Cardiac muscle cell (in vitro differentiated cells and primary cell): ENCODE results near the gene LILRA2. TPM values are rescaled to one million over a fixed set of nuclear protein-coding genes. Genes with fewer than 3 reads are reported as not detected.
"Not testable (repeated sequence)": the region's sequence is repeated elsewhere in the genome, so short reads cannot be mapped to it uniquely, and the experiment has no call there.

ENCODE experiments used
- DNase-seq, 2 donors: peaks; one replicate each; pipeline versions ENCODE4 v3.0.0 to v3.0.0-alpha.2; 2010 to 2017; ENCODE audit warnings: low read depth in 1 of 2, low spot score in 1 of 2
- H3K27ac ChIP-seq: fragments of 200-600 bp; sonication (generic); 2 replicates; pipeline ENCODE4 v1.5.1; 2016
- H3K27me3 ChIP-seq: fragments of 200-600 bp; sonication (generic); 2 replicates; pipeline ENCODE4 v1.6.0; 2016; ENCODE audit warnings: control low read depth
- H3K36me3 ChIP-seq: fragments of 200-600 bp; sonication (generic); 2 replicates; pipeline ENCODE4 v1.5.1; 2016; ENCODE audit warnings: control low read depth
- H3K4me1 ChIP-seq: fragments of 200-600 bp; sonication (generic); 2 replicates; pipeline ENCODE4 v1.8.1; 2017; ENCODE audit warnings: low read depth, mild to moderate bottlenecking, mixed run types
- H3K4me3 ChIP-seq: fragments of 200-600 bp; sonication (generic); 2 replicates; pipeline ENCODE4 v1.5.1; 2016; ENCODE audit warnings: mild to moderate bottlenecking
- H3K9me3 ChIP-seq: fragments of 200-600 bp; sonication (generic); 2 replicates; pipeline ENCODE4 v1.5.1; 2017; ENCODE audit warnings: low read depth, mild to moderate bottlenecking, control low read depth
- polyA plus RNA-seq: library from polyadenylated mRNA; unstranded; fragments of >200 nt; fragmentation: Nextera tagmentation; extraction: Ambion mirVana; gene quantifications from 2 replicates; pipeline ENCODE4 v1.2.1, GENCODE V29; 2016
- total RNA-seq: library from RNA; depleted of rRNA; stranded (reverse); fragments of >200 nt; gene quantifications from 2 replicates; pipeline ENCODE4 v1.2.3, GENCODE V29; 2016
- TF ChIP-seq, protein P1 (sequence below): IDR thresholded peaks from 2 replicates; pipeline ENCODE4 v1.5.1; 2012; ENCODE audit warnings: low read depth, mild to moderate bottlenecking, low read length

LILRA2 gene
- total and polyA plus RNA-seq, 2 experiments from 2014 or later: not detected

DNA sequence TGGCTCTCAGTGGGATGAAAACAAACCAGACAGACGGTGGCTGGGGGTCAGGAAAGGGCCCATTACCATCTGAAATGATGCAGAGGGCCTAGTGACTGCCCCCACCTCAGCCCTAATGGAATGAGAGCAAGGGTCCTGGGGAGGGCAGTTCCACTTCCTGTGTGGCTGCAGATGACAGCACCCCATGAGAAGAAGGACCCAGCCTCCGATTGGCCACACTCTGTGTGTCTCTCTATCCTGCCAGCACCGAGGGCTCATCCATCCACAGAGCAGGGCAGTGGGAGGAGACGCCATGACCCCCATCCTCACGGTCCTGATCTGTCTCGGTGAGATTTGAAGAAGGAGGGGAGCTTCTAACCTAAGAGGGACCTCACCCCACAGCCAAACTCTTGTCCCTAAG lies 57.2 kb downstream of the LILRA2 start:
- H3K36me3 ChIP-seq: no peaks in the 10 kb centered on the region
- H3K4me1 ChIP-seq: no peaks in the 10 kb centered on the region
- no peak overlapping the region for H3K27ac ChIP-seq
- H3K4me3 ChIP-seq: no peak overlapping the region
- DNase-seq: no peak
- H3K27me3 ChIP-seq: no peaks in the 10 kb centered on the region
- H3K9me3 ChIP-seq: no peaks in the 10 kb centered on the region
- TF ChIP-seq, protein P1, sequence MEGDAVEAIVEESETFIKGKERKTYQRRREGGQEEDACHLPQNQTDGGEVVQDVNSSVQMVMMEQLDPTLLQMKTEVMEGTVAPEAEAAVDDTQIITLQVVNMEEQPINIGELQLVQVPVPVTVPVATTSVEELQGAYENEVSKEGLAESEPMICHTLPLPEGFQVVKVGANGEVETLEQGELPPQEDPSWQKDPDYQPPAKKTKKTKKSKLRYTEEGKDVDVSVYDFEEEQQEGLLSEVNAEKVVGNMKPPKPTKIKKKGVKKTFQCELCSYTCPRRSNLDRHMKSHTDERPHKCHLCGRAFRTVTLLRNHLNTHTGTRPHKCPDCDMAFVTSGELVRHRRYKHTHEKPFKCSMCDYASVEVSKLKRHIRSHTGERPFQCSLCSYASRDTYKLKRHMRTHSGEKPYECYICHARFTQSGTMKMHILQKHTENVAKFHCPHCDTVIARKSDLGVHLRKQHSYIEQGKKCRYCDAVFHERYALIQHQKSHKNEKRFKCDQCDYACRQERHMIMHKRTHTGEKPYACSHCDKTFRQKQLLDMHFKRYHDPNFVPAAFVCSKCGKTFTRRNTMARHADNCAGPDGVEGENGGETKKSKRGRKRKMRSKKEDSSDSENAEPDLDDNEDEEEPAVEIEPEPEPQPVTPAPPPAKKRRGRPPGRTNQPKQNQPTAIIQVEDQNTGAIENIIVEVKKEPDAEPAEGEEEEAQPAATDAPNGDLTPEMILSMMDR: no peak

DNA sequence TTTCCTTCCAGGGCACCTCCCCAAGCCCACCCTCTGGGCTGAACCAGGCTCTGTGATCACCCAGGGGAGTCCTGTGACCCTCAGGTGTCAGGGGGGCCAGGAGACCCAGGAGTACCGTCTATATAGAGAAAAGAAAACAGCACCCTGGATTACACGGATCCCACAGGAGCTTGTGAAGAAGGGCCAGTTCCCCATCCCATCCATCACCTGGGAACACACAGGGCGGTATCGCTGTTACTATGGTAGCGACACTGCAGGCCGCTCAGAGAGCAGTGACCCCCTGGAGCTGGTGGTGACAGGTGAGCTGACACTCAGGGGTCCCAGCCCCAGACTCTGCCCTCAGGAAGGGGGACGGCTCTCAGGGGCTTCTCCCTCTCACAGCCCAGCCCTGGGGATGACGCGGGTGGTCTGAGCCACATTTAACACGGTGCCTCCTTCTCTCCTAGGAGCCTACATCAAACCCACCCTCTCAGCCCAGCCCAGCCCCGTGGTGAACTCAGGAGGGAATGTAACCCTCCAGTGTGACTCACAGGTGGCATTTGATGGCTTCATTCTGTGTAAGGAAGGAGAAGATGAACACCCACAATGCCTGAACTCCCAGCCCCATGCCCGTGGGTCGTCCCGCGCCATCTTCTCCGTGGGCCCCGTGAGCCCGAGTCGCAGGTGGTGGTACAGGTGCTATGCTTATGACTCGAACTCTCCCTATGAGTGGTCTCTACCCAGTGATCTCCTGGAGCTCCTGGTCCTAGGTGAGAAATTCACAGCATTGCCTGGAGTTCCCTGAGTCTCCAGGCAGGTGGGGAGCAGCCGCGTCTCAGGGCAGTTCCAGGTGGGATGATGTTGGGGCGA lies 58.1 kb downstream of the LILRA2 start:
- H3K27me3 ChIP-seq, H3K36me3 ChIP-seq, H3K4me3 ChIP-seq, DNase-seq, H3K9me3 ChIP-seq, H3K4me1 ChIP-seq, H3K27ac ChIP-seq: not testable (repeated sequence)

DNA sequence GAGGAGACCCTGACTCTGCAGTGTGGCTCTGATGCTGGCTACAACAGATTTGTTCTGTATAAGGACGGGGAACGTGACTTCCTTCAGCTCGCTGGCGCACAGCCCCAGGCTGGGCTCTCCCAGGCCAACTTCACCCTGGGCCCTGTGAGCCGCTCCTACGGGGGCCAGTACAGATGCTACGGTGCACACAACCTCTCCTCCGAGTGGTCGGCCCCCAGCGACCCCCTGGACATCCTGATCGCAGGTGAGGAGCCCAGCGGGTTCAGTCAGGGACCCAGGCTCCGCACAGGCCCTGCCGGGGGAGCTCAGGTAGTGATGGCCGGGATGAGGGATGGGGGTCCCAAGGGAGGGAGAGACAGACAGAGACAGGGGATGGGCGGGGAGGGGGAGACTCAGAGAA lies 58.9 kb downstream of the LILRA2 start:
- DNase-seq, H3K27me3 ChIP-seq, H3K4me1 ChIP-seq, H3K27ac ChIP-seq, H3K36me3 ChIP-seq, H3K9me3 ChIP-seq, H3K4me3 ChIP-seq: not testable (repeated sequence)

DNA sequence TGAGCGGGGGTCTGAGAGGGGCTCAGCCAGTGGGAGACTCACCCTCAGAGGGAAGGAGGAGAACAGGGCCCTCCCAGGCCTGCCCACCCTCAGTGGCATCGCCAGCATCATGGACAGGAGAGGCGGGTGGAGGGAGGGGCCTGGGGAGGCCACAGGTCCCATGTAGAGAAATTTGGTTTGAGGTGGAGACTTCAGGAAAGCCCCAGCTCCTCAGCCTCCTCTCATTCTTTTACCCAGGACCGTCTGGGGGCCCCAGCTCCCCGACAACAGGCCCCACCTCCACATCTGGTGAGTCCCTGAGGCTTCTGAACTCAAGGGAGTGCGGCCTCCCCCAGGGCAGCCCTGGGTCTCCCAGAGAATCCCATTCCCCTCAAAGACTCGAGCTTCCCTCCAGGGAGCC lies 59.8 kb downstream of the LILRA2 start:
- no peaks in the 10 kb centered on the region for H3K36me3 ChIP-seq
- no peaks in the 10 kb centered on the region for H3K9me3 ChIP-seq
- H3K4me3 ChIP-seq: no peak overlapping the region
- TF ChIP-seq, protein P1: no peak
- H3K27ac ChIP-seq: no peak overlapping the region
- no peaks in the 10 kb centered on the region for H3K27me3 ChIP-seq
- no peaks in the 10 kb centered on the region for H3K4me1 ChIP-seq
- DNase-seq: no peak

DNA sequence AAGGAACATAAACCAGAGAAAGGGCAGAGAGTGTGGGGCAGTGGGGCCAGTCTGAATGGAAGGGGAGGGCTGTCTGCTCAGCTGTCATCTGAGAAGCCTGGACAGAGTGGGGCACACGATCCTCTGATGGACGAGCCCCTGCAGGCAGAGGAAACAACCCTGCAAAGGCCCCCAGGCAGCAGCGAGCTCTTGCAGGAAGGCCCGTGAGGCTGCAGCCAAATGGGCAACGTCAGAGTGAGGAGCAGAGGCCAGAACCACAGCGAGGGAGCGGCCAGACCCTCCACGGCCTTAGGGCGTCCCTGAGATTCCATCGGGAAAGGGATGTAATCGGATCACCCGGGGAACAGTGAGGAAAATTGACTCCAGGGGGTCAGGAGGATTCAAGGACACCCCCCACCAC lies 62.5 kb downstream of the LILRA2 start:
- not testable (repeated sequence) for H3K27ac ChIP-seq, H3K9me3 ChIP-seq, H3K36me3 ChIP-seq, H3K4me3 ChIP-seq, H3K4me1 ChIP-seq, DNase-seq, H3K27me3 ChIP-seq

DNA sequence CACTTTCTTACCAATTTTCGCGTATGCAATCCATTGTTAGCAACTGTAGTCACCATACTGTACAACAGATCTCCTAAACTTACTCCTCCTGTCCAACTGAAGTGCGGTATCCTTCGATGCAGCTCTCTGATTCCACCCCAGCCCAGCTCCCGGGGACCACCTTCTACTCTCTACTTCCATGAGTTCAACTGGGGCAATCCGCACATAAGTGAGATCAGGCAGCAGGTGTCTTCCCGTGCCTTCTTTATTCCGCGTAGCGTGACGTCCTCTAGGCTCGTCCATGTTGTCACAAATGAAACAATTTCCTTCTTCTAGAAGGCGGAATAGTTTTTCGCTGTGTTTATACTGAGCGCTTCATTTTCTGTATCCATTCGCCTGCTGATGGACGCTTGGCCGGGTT lies 65.1 kb downstream of the LILRA2 start:
- TF ChIP-seq, protein P1: no peak
- Histone ChIP-seq H3K27ac (no peak overlapping the region), H3K36me3 (no peaks in the 10 kb centered on the region), H3K27me3 (no peaks in the 10 kb centered on the region), H3K4me1 (no peaks in the 10 kb centered on the region), H3K9me3 (no peaks in the 10 kb centered on the region), H3K4me3 (no peak overlapping the region)
- no peak for DNase-seq

Other genes with a start within 250 kb of the LILRA2 start
- gene LILRA4, start 234.6 kb upstream of the LILRA2 start, total RNA-seq: not detected in 2 replicates
- gene LILRA4, start 234.6 kb upstream of the LILRA2 start, polyA plus RNA-seq: not detected in 2 replicates
- gene LAIR1, start 208.9 kb upstream of the LILRA2 start, total RNA-seq: not detected in 2 replicates
- not detected in 2 replicates for gene LAIR1, start 208.9 kb upstream of the LILRA2 start, polyA plus RNA-seq
- gene TTYH1, start 158.3 kb upstream of the LILRA2 start, total RNA-seq: 2.6 TPM in 1 of 2 replicates, not detected in the other
- gene TTYH1, start 158.3 kb upstream of the LILRA2 start, polyA plus RNA-seq: 1.1 TPM in 2 replicates
- gene LENG8, start 124.6 kb upstream of the LILRA2 start, total RNA-seq: 66.2 and 171 TPM in 2 replicates
- 78.4 and 92.8 TPM in 2 replicates for gene LENG8, start 124.6 kb upstream of the LILRA2 start, polyA plus RNA-seq
- 6.3 and 7.6 TPM in 2 replicates for gene LENG9, start 110.0 kb upstream of the LILRA2 start, total RNA-seq
- gene LENG9, start 110.0 kb upstream of the LILRA2 start, polyA plus RNA-seq: 0.77 TPM in 1 of 2 replicates, not detected in the other
- gene CDC42EP5, start 100.5 kb upstream of the LILRA2 start, total RNA-seq: 24.6 and 46.6 TPM in 2 replicates
- gene CDC42EP5, start 100.5 kb upstream of the LILRA2 start, polyA plus RNA-seq: 28.2 and 42.4 TPM in 2 replicates
- gene LAIR2, start 71.0 kb upstream of the LILRA2 start, total RNA-seq: not detected in 2 replicates
- not detected in 2 replicates for gene LAIR2, start 71.0 kb upstream of the LILRA2 start, polyA plus RNA-seq
- gene LILRA1, start 19.8 kb downstream of the LILRA2 start, total RNA-seq: not detected in 2 replicates
- not detected in 2 replicates for gene LILRA1, start 19.8 kb downstream of the LILRA2 start, polyA plus RNA-seq
- gene LILRB1, start 56.7 kb downstream of the LILRA2 start, total RNA-seq: not detected in 2 replicates
- not detected in 2 replicates for gene LILRB1, start 56.7 kb downstream of the LILRA2 start, polyA plus RNA-seq
- not detected in 2 replicates for gene LILRB4, start 89.2 kb downstream of the LILRA2 start, total RNA-seq
- gene LILRB4, start 89.2 kb downstream of the LILRA2 start, polyA plus RNA-seq: not detected in 2 replicates
- not detected in 2 replicates for gene KIR3DL3, start 150.7 kb downstream of the LILRA2 start, total RNA-seq
- gene KIR3DL3, start 150.7 kb downstream of the LILRA2 start, polyA plus RNA-seq: not detected in 2 replicates
- not detected in 2 replicates for gene KIR2DL3, start 164.7 kb downstream of the LILRA2 start, total RNA-seq
- gene KIR2DL3, start 164.7 kb downstream of the LILRA2 start, polyA plus RNA-seq: not detected in 2 replicates
- gene KIR2DL1, start 196.0 kb downstream of the LILRA2 start, total RNA-seq: not detected in 2 replicates
- not detected in 2 replicates for gene KIR2DL1, start 196.0 kb downstream of the LILRA2 start, polyA plus RNA-seq
- not detected in 2 replicates for gene KIR2DL4, start 229.8 kb downstream of the LILRA2 start, total RNA-seq
- gene KIR2DL4, start 229.8 kb downstream of the LILRA2 start, polyA plus RNA-seq: not detected in 2 replicates
- gene KIR3DL1, start 242.7 kb downstream of the LILRA2 start, total RNA-seq: not detected in 2 replicates
- not detected in 2 replicates for gene KIR3DL1, start 242.7 kb downstream of the LILRA2 start, polyA plus RNA-seq